ENCODE data around the gene LTC4S.
"Not testable (repeated sequence)": the region's sequence is repeated elsewhere in the genome, so short reads cannot be mapped to it uniquely, and the experiment has no call there.

Gene LTC4S

DNA sequence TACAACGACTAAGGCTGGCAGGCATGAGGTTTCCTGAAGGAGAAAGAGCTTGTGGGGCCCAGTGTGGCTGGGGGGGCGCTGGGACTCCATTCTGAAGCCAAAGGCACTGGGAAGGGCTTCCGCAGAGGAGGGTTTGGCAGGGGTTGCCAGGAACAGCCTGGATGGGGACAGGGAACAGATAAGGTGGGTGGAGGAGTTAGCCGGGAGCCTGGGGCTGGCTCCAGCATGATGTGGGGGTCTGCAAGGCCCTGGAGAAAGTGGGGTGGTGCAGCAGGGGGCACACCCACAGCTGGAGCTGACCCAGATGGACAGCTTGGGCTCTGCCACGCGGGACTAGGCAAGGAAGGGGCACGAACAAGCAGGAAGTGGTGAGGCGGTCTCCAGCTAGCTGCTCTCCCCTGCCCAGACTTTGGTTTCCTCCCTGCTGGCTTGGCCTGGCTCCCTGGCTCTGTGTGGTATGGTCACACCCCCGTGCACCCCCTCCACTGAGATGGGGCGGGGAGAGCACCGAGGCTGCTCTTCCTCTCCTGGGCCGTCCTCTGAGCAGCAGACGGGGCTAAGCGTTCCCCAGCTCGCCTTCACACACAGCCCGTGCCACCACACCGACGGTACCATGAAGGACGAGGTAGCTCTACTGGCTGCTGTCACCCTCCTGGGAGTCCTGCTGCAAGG lies at the start of gene LTC4S:
TSS of gene LTC4S (plus strand) at position 519 of the 672 bp plus-strand sequence. CDS start at position 614, 95 bp downstream.
- DNase-seq (ENCODE audit: low spot score) = no peak

- not testable (repeated sequence) for DNase-seq (ENCODE audit: low spot score)
Measured at GRCh38 chr5:179744106-179744505, 49.7 kb upstream of the LTC4S start.

GRCh38 chr5:179746872-179747271 lies 46.9 kb upstream of the LTC4S start:
- no peak for DNase-seq (ENCODE audit: low spot score)

DNA sequence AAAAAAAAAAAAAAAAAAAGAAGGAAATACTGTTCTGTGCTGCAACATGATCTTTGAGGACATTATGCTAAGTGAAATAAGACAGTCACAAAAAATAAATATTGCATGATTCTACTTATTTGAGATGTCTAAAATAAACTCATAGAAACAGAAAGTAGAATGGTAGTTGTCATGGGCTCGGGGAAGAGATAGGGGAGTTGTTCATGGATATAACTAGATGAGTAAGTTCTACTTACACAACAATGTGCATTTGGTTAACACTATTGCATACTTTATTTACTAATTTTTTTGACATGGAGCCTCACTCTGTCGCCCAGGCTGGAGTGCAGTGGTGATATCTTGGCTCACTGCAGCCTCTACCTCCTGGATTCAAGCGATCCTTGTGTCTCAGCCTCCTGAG lies 46.0 kb upstream of the LTC4S start:
- no peak for DNase-seq (ENCODE audit: low spot score)

DNA sequence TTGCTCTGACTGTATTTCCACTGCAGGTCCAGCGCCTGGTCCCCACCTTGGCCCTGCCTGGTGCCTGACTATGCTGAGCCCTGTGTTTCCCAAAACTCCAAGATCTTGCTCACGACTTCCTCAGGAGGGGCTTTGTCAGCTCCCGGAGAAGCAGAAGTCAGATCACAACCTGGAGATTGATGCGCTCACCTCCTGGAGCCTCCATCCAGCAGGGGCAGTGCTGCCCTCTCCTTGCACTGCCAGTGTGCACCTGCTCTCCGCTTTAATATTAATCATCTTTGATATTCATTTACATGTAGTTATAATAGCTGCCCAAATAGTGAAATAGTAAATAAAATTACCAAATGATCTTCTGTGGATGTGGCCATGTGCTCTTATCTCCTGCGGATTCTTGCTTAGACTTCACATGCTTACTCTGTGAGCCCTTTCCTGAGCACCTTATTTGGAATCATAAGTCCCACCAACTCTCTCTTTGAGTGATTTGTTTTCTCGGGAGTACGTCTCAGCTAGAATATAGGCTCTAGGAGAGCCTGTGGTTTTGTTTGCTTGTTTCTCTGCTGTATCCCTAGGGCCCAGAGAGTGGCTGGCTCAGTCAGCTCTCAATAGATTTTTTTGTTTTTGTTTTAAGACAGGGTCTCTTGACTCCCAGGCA lies 43.8 kb upstream of the LTC4S start:
- DNase-seq (ENCODE audit: low spot score) = no peak

GRCh38 chr5:179753971-179754370 lies 39.8 kb upstream of the LTC4S start:
- no peak for DNase-seq (ENCODE audit: low spot score)

DNA sequence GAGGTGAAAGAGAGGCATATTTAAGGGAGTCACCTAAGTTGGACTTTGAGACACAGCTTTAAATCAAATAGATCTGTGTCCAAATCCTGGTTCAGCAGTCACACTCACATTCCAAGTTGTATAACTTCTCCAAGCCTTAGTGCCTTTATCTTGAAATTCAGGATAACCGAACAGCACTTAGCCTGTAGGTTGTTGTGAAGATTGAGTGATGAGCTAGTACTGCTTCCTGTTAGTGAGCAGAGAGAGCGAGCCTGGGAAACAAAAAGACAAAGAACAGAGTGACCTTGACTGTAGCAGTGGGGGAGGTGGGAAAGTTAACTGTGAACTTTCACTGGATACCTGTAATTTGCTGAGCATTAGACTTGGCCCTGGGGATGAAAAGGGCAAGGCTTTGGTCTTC lies 38.8 kb upstream of the LTC4S start:
- no peak for DNase-seq (ENCODE audit: low spot score)

DNA sequence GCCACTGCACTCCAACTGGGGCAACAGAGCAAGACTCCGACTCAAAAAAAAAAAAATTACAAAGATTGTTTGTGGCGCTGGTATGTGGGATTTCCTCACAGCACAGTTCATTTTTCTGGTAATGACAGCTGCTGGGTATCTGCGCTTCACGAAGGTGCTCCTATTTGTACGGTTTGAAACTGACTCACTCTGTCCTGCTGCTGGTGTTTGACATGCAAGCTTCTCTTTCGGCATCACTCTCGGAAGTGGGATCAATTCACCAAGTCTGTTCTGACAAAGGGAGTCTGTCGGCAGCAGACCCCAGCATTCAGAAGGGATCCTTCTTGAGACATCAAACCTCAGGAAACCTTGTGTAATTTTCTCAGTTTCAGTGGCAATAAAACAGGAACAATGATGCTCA lies 34.8 kb upstream of the LTC4S start:
- no peak for DNase-seq (ENCODE audit: low spot score)

DNA sequence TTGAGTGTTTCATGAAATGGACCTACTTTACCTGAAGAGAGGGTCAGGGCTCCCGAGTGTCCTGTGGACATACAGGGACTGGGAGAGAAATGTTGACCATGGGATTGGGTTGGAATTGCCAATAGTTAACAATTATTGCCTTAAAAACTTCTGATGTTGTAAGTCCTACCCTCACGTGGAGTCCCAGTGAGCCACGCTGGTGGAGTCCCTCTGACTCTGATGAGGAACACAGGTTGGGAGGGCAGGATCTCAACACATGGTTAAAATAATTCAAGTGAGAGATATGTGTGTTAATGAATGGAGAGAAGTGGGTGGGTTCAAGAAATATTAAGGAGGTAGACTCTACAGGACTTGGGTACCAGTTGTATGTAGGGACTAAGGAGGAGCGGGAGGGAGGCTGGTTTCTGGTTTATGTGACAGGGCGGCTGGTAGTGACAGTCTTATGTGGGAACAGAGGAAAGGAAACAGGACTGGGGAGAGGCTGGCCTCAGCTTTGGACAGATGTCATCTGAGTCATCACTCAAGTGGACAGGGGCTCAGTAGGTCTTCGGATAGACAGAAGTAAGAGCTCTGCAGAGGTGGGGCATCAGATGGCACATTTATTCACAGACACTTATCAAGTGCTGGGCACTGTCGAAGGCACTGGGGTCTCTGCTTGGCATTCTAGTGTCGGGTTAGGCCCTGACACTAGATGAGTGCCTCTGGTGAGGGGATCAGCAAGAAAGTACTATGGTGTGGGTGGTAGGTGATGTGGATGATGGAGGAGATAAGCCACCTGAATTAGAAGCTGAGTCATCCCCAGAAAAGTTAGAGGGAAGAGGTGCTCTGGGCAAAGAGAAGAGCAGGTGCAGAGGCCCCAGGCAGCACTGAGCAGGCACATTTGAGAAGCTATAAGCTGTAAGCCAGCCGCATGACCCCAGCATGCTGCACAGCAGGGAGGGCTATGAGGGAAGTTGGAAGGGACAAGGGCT lies 33.9 kb upstream of the LTC4S start:
- peak; percentile 44 for DNase-seq (ENCODE audit: low spot score)

DNA sequence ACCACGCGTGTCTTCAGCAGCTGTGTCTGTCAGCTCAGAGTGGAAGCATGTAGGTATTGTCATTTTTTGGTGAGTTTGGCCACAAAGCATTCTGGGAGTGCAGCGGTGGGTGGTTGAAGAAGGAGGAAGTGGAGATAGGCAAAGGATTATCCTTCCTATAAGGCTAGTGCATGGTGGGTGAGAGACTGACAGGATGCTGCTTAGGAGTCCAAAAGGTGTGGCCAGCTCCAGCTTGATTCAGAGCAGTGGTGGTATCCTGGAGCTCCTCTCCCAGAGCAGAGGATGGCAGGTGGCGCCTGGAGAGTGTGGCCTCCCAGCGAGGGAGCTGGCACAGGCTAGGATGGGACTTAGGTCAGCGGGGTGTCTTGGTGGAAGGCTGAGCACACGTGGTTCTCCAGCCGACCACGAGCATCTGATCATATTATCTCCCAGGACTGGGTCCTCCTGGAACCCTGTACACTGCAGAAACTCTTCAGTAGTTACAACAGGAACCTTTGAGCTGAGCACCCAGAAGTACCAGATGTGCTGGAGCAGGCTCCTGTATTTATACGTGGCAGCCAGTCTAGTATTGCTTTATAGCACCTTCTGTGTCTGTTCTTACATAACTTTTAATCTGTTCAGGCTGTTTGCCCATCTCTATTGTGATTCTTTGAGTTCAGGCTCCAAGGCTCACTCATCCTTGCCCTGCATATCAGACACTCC lies 31.6 kb upstream of the LTC4S start:
- DNase-seq (ENCODE audit: low spot score) = no peak

- DNase-seq (ENCODE audit: low spot score) = no peak
Measured at GRCh38 chr5:179762781-179763176, 31.0 kb upstream of the LTC4S start.

DNA sequence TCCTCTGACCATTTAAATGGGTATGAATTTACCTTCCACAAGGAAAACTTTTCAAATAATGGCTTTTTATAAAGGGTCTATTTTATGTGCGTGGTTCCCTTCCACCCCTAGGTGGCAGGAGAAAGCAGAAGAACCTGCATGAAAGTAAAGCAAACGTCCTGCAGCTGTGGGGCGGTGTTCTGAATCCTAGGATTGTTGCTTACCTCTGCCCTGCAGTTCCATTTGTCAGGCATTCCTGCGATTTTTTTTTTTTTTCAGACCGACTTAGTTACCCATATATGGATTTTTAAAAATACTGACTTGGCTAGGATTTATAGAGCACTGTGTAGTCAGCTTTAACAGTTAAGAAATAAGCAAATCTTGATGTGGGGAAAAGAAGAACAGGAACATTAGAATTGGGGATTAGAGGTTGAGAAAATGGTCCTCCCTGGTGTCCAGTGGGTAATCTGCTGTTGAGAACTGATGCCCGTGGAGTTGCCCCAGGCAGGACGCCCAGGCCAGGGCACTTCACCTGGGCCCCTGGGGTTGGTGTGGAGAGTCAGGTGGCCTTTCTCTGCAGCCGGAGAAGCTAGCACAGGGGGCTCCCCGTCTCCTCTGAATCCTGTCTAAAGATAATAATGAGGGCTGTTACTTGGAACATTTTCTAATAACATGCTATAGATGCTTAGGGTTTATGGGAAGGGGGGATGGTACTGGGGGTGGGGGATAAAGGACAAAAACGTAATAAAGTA lies 30.4 kb upstream of the LTC4S start:
- peak; percentile 48 for DNase-seq (ENCODE audit: low spot score)

GRCh38 chr5:179764056-179764455 lies 29.7 kb upstream of the LTC4S start:
- no peak for DNase-seq (ENCODE audit: low spot score)

DNA sequence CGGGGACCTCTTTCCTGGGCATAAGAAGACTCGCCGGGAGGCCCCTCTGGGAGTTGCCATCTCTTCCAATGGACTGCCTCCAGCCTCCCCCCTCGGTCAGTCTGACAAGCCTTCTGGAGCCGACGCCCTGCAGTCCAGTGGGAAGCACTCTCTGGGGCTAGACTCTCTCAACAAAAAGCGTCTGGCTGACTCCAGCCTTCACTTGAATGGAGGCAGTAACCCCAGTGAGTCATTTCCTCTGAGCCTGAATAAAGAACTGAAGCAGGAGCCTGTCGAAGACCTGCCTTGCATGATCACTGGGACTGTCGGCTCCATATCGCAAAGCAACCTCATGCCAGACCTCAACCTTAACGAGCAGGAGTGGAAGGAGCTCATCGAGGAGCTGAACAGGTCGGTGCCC lies 28.4 kb upstream of the LTC4S start:
- DNase-seq (ENCODE audit: low spot score) = no peak

DNA sequence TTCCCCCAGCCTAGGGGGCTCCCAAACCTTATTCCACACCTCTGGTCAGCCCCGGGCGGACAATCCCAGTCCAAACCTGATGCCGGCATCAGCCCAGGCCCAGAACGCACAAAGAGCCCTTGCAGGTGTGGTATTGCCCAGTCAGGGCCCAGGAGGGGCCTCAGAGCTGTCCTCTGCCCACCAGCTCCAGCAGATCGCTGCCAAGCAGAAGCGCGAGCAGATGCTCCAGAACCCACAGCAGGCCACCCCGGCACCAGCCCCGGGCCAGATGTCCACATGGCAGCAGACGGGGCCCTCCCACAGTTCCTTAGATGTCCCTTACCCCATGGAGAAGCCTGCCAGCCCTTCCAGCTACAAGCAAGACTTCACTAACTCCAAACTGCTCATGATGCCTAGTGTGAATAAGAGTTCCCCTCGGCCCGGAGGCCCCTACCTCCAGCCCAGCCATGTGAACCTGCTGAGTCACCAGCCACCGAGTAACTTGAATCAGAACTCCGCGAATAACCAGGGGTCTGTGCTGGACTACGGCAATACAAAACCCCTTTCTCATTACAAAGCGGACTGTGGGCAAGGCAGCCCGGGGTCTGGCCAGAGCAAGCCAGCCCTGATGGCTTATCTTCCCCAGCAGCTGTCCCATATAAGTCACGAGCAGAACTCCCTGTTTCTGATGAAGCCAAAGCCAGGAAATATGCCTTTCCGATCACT lies 27.6 kb upstream of the LTC4S start:
- no peak for DNase-seq (ENCODE audit: low spot score)

DNA sequence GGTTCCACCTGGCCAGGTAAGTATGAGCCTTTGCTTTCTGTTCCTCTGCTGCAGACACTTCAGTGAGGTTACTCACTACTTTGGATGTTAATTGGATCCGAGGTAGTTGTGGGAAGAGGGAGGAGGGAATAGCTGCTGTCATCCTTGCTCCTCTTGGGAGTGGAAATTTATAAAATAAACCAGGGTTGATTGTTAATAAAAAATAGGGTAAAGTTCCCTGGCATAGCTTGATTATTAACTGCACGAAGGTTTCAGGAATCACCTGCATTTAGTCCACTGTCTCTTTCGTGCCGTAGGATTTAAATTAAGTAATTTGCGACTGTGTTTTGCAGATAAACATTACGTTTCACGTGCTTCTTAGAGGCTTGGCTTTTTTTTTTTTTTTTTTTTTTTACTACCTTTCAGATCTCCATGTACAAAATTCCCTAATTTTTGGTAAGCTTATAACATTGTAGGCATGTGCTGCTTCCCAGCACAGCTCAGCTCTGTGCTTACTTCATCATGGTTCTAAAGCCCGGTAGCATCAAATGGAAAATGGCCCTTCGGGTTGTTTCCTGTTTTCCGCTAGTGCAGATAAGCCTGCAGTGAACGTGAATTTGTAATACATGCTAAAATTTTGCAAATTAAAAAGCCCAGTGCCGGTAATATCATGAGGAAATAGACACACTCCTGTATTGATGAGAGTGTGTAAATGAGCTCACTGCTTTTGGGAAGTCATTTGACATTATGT lies 26.9 kb upstream of the LTC4S start:
- DNase-seq (ENCODE audit: low spot score) = no peak

- DNase-seq (ENCODE audit: low spot score) = no peak
Measured at GRCh38 chr5:179767496-179768100, 26.2 kb upstream of the LTC4S start.

- DNase-seq (ENCODE audit: low spot score) = no peak
Measured at GRCh38 chr5:179768326-179769085, 25.3 kb upstream of the LTC4S start.

GRCh38 chr5:179769271-179769670 lies 24.5 kb upstream of the LTC4S start:
- no peak for DNase-seq (ENCODE audit: low spot score)
